Sigmoid colon (tissue), 4 donors: ENCODE results near the gene SERINC1.
A peak's percentile ranks its signal among the peaks of the same experiment; 100 is the strongest.

ENCODE experiments used
- CTCF ChIP-seq, 4 experiments: fragments of 450-650 bp in 3 of 4; fragments of 200-600 bp in 1 of 4; IDR thresholded peaks; one replicate each; pipeline ENCODE4 v1.5.1; 2016 to 2019; ENCODE audit warnings: antibody characterized with exemption in 4 of 4, mild to moderate bottlenecking in 3 of 4, moderate library complexity in 2 of 4
- EP300 ChIP-seq, 4 donors: sonication (generic); formaldehyde crosslinking; IDR thresholded peaks; one replicate each; pipeline ENCODE4 v1.6.1; 2017; ENCODE audit warnings: antibody characterized with exemption in 4 of 4
- POLR2A ChIP-seq, 2 donors: fragments of 450-650 bp; IDR thresholded peaks; one replicate each; pipeline ENCODE4 v1.6.1; 2016; ENCODE audit warnings: antibody characterized with exemption in 2 of 2, mild to moderate bottlenecking in 2 of 2, moderate library complexity in 2 of 2
- POLR2AphosphoS5 ChIP-seq, 4 donors: sonication (generic); formaldehyde crosslinking; IDR thresholded peaks; one replicate each; pipeline ENCODE4 v1.6.1; 2017; ENCODE audit warnings: antibody characterized with exemption in 4 of 4

GRCh38 chr6:122491919-122492555 is 20.4 kb upstream of the SERINC1 start:
- TF ChIP-seq POLR2A (IDR thresholded peaks at IDR 0.05) (no peak), CTCF (IDR thresholded peaks at IDR 0.05) (peak in 3 of 4 experiments; percentile 42 to 79 (median 57)), POLR2AphosphoS5 (IDR thresholded peaks at IDR 0.05) (no peak), EP300 (IDR thresholded peaks at IDR 0.05) (no peak)
